HL-60 (cell line): ENCODE data around the gene RNF141.

Experiments used
- GABPA ChIP-seq: IDR thresholded peaks from 2 replicates; pipeline ENCODE4 v1.6.1; 2012; ENCODE audit warnings: low read depth
- POLR2AphosphoS5 ChIP-seq: IDR thresholded peaks from 2 replicates; pipeline ENCODE4 v1.6.1; 2012; ENCODE audit warnings: low read depth
- REST ChIP-seq: IDR thresholded peaks from 2 replicates; pipeline ENCODE4 v1.6.1; 2012; ENCODE audit warnings: low read depth; ENCODE audit not compliant: insufficient replicate concordance
- SPI1 ChIP-seq: IDR thresholded peaks from 2 replicates; pipeline ENCODE4 v1.6.1; 2012; ENCODE audit warnings: low read depth, mild to moderate bottlenecking, borderline replicate concordance
- TF ChIP-seq, protein P1 (sequence below): IDR thresholded peaks from one replicate; pipeline ENCODE4 v1.5.1; 2011; ENCODE audit warnings: low read length, control low read depth, inconsistent platforms; ENCODE audit not compliant: insufficient read depth

- TF ChIP-seq, protein P1, sequence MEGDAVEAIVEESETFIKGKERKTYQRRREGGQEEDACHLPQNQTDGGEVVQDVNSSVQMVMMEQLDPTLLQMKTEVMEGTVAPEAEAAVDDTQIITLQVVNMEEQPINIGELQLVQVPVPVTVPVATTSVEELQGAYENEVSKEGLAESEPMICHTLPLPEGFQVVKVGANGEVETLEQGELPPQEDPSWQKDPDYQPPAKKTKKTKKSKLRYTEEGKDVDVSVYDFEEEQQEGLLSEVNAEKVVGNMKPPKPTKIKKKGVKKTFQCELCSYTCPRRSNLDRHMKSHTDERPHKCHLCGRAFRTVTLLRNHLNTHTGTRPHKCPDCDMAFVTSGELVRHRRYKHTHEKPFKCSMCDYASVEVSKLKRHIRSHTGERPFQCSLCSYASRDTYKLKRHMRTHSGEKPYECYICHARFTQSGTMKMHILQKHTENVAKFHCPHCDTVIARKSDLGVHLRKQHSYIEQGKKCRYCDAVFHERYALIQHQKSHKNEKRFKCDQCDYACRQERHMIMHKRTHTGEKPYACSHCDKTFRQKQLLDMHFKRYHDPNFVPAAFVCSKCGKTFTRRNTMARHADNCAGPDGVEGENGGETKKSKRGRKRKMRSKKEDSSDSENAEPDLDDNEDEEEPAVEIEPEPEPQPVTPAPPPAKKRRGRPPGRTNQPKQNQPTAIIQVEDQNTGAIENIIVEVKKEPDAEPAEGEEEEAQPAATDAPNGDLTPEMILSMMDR = no peak
- TF ChIP-seq GABPA (no peak), POLR2AphosphoS5 (no peak), REST (no peak), SPI1 (no peak)
These were observed 10.3 kb upstream of the RNF141 start for GRCh38 chr11:10551290-10551592.
